B cell (primary cell): ENCODE results near the gene FAM227B. TPM values are rescaled to one million over a fixed set of nuclear protein-coding genes. Genes with fewer than 3 reads are reported as not detected.
"Not testable (repeated sequence)": the region's sequence is repeated elsewhere in the genome, so short reads cannot be mapped to it uniquely, and the experiment has no call there.

Experiments used
- ATAC-seq: fragments of 200-7000 bp; cut with Tn5 transposase; one replicate; pipeline ENCODE4 v1.10.0; 2021; ENCODE audit warnings: low read depth, mild to moderate bottlenecking, moderate number of reproducible peaks, moderate library complexity
- CTCF ChIA-PET: fragments of 350-600 bp; sonication (Branson Sonifier 250); formaldehyde crosslinking; loops from one replicate; lab custom pipeline; 2021; ENCODE audit warnings: antibody characterized with exemption, inconsistent platforms; lab: Charles Lee
- POLR2A ChIA-PET: fragments of 350-600 bp; sonication (Branson Sonifier 250); formaldehyde crosslinking; loops from one replicate; lab custom pipeline; 2021; ENCODE audit warnings: antibody characterized with exemption; lab: Charles Lee
- DNase-seq: peaks from one replicate; pipeline ENCODE4 v3.0.0; 2013
- H2AFZ ChIP-seq: 2 replicates; pipeline ENCODE4 v1.6.1; 2012; ENCODE audit warnings: mild to moderate bottlenecking, low read depth, low read length; ENCODE audit not compliant: insufficient read depth, poor library complexity, severe bottlenecking
- H3K27ac ChIP-seq, 2 donors: 1 replicate in 1 of 2; 2 replicates in 1 of 2; pipeline ENCODE4 v1.5.1; 2012 to 2013; ENCODE audit warnings: low read length in 2 of 2, mild to moderate bottlenecking in 2 of 2, moderate library complexity in 1 of 2
- H3K27me3 ChIP-seq, 4 experiments: fragments of 200-600 bp in 1 of 4; sonication (generic) in 1 of 4; replicated peaks in 1 of 4; 1 replicate in 2 of 4; 2 replicates in 2 of 4; pipeline versions ENCODE4 v1.6.1 to v1.7.0; 2013 to 2016; ENCODE audit warnings: low read length in 3 of 4, mild to moderate bottlenecking in 2 of 4, mixed read lengths in 1 of 4, moderate library complexity in 1 of 4; ENCODE audit not compliant: insufficient read depth in 4 of 4, control insufficient read depth in 3 of 4; ENCODE audit errors: control extremely low read depth in 1 of 4
- H3K36me3 ChIP-seq, 2 experiments: replicated peaks in 1 of 2; 1 replicate in 1 of 2; 2 replicates in 1 of 2; pipeline versions ENCODE4 v1.6.1 to v1.7.1; 2013; ENCODE audit warnings: low read length in 1 of 2; ENCODE audit not compliant: insufficient read depth in 2 of 2, control insufficient read depth in 1 of 2; ENCODE audit errors: control extremely low read depth in 1 of 2, extremely low read depth in 1 of 2
- H3K4me1 ChIP-seq, 2 donors: fragments of 200-600 bp in 1 of 2; sonication (generic) in 1 of 2; 1 replicate in 1 of 2; 2 replicates in 1 of 2; pipeline versions ENCODE4 v1.5.1 to v1.6.1; 2013 to 2017; ENCODE audit warnings: low read length in 2 of 2; ENCODE audit not compliant: control insufficient read depth in 2 of 2, insufficient read depth in 2 of 2
- H3K4me2 ChIP-seq: replicated peaks from 2 replicates; pipeline ENCODE3; 2012; ENCODE audit warnings: mild to moderate bottlenecking, low read depth, low read length; ENCODE audit not compliant: poor library complexity, severe bottlenecking
- H3K4me3 ChIP-seq, 5 experiments: fragments of 200-600 bp in 1 of 5; sonication (generic) in 1 of 5; 1 replicate in 3 of 5; 2 replicates in 2 of 5; pipeline versions ENCODE4 v1.5.1 to v1.7.0; 2011 to 2016; ENCODE audit warnings: low read length in 4 of 5, mild to moderate bottlenecking in 4 of 5, low read depth in 2 of 5, control low read depth in 1 of 5, moderate library complexity in 1 of 5; ENCODE audit not compliant: insufficient read depth in 1 of 5; ENCODE audit errors: control extremely low read depth in 1 of 5, extremely low read depth in 1 of 5
- H3K79me2 ChIP-seq: fragments of 200-600 bp; sonication (generic); one replicate; pipeline ENCODE4 v1.6.0; 2016; ENCODE audit warnings: low read length; ENCODE audit not compliant: control insufficient read depth, insufficient read depth
- H3K9ac ChIP-seq: fragments of 200-600 bp; sonication (generic); 2 replicates; pipeline ENCODE4 v1.6.1; 2017; ENCODE audit warnings: mild to moderate bottlenecking, low read length, moderate library complexity
- H3K9me3 ChIP-seq, 3 donors: one replicate each; pipeline versions ENCODE4 v1.6.1 to v1.7.1; 2013; ENCODE audit warnings: low read length in 2 of 3; ENCODE audit not compliant: control insufficient read depth in 2 of 3, insufficient read depth in 1 of 3; ENCODE audit errors: control extremely low read depth in 1 of 3
- H4K20me1 ChIP-seq: 2 replicates; pipeline ENCODE4 v1.6.0; 2012; ENCODE audit warnings: mild to moderate bottlenecking, low read length; ENCODE audit not compliant: insufficient read depth, control insufficient read depth, poor library complexity, severe bottlenecking
- H3K27ac Mint-ChIP-seq: one replicate; pipeline ENCODE4 v1.8.0; 2021; ENCODE audit warnings: mixed read lengths
- H3K27me3 Mint-ChIP-seq: one replicate; pipeline ENCODE4 v1.8.0; 2021; ENCODE audit warnings: mixed read lengths
- H3K4me1 Mint-ChIP-seq: one replicate; pipeline ENCODE4 v1.8.0; 2021; ENCODE audit warnings: mixed read lengths
- H3K4me3 Mint-ChIP-seq: one replicate; pipeline ENCODE4 v1.8.0; 2021; ENCODE audit warnings: mixed read lengths
- H3K9me3 Mint-ChIP-seq: one replicate; pipeline ENCODE4 v1.8.0; 2022; ENCODE audit warnings: mixed read lengths; ENCODE audit not compliant: insufficient read depth
- CTCF ChIP-seq: fragments of 200-600 bp; IDR thresholded peaks from one replicate; pipeline ENCODE4 v1.8.0; 2022; ENCODE audit warnings: antibody characterized with exemption, mild to moderate bottlenecking
- EZH2 ChIP-seq: IDR thresholded peaks from 2 replicates; pipeline ENCODE4 v1.6.1; 2012; ENCODE audit warnings: borderline replicate concordance, low read depth, mild to moderate bottlenecking, moderate library complexity, low read length; ENCODE audit not compliant: insufficient read depth, poor library complexity, severe bottlenecking
- WGBS: methylation state at CpG from one replicate; pipeline ENCODE4 v1.1.5; 2013; ENCODE audit warnings: missing lambda C conversion rate; ENCODE audit not compliant: insufficient coverage; 5-methylcytosine and 5-hydroxymethylcytosine counted together
- intact Hi-C: fragments of 100-400 bp; cut with micrococcal nuclease; formaldehyde crosslinking; loops from one replicate; pipeline ENCODE4 v1.10.0; 2022
- polyA plus RNA-seq: library from polyadenylated mRNA; depleted of rRNA; stranded (reverse); fragments of >200 nt; gene quantifications from 2 replicates; pipeline ENCODE4 v1.2.3, GENCODE V29; 2012
- total RNA-seq, 2 donors: library from RNA; stranded (reverse); fragments of 120-200 nt in 1 of 2; gene quantifications; 1 replicate in 1 of 2; 2 replicates in 1 of 2; pipeline versions ENCODE4 v1.2.3 to v1.2.4, GENCODE V29; 2013 to 2022

The FAM227B gene
- total and polyA plus RNA-seq, 2 donors (not counting 1 experiment from before 2014, with no cell fraction given), result 5.6 to 8.9 TPM

GRCh38 chr15:49478982-49479381 lies 141.6 kb downstream of the FAM227B start:
- POLR2A ChIA-PET, H3K27ac Mint-ChIP-seq, H3K4me3 Mint-ChIP-seq, H3K9me3 ChIP-seq, H3K4me3 ChIP-seq, H3K36me3 ChIP-seq, H3K9ac ChIP-seq, intact Hi-C loops, H3K9me3 Mint-ChIP-seq, ATAC-seq, CTCF ChIA-PET, H3K27ac ChIP-seq, H3K4me1 Mint-ChIP-seq, H3K4me2 ChIP-seq, H4K20me1 ChIP-seq, H2AFZ ChIP-seq, H3K4me1 ChIP-seq, H3K79me2 ChIP-seq, DNase-seq, H3K27me3 Mint-ChIP-seq, H3K27me3 ChIP-seq: not testable (repeated sequence)

- H3K27me3 Mint-ChIP-seq, H3K36me3 ChIP-seq, intact Hi-C loops, H4K20me1 ChIP-seq, H3K9me3 ChIP-seq, H3K27me3 ChIP-seq, H3K4me1 Mint-ChIP-seq, H3K9ac ChIP-seq, DNase-seq, H3K9me3 Mint-ChIP-seq, CTCF ChIA-PET, H3K4me1 ChIP-seq, ATAC-seq, H3K27ac Mint-ChIP-seq, POLR2A ChIA-PET, H2AFZ ChIP-seq, H3K4me3 Mint-ChIP-seq, H3K27ac ChIP-seq, H3K4me3 ChIP-seq, H3K4me2 ChIP-seq, H3K79me2 ChIP-seq: not testable (repeated sequence)
- no CpG with 5 or more reads among the region's 4 CpGs for whole genome bisulfite sequencing
Observed at GRCh38 chr15:49478021-49478420, 142.6 kb downstream of the FAM227B start.

GRCh38 chr15:49473031-49473430 lies 147.6 kb downstream of the FAM227B start:
- Histone ChIP-seq H3K4me3 (no peak overlapping the region), H4K20me1 (no peaks in the 10 kb centered on the region), H3K79me2 (no peaks in the 10 kb centered on the region), H3K36me3 (no peaks in the 10 kb centered on the region), H3K9ac (no peak overlapping the region), H3K4me1 (no peaks in the 10 kb centered on the region), H3K9me3 (no peaks in the 10 kb centered on the region), H2AFZ (no peak overlapping the region), H3K27me3 (no peaks in the 10 kb centered on the region), H3K4me2 (no peak overlapping the region), H3K27ac (no peak overlapping the region)
- TF ChIP-seq CTCF (no peak), EZH2 (no peak)
- POLR2A ChIA-PET, result no interaction called here
- ATAC-seq (no peak), DNase-seq (no peak)
- CTCF ChIA-PET, result no interaction called here
- Mint-ChIP-seq H3K4me3 (no peak overlapping the region), H3K4me1 (no peaks in the 10 kb centered on the region), H3K27ac (no peak overlapping the region), H3K9me3 (no peaks in the 10 kb centered on the region), H3K27me3 (no peaks in the 10 kb centered on the region)
- intact Hi-C loops, result no loop called here
- no CpG with 5 or more reads among the region's 1 CpG for WGBS
